ENCODE data around the gene ZNF573. TPM values are rescaled to one million over a fixed set of nuclear protein-coding genes. Genes with fewer than 3 reads are reported as not detected.

The ZNF573 gene
- total and polyA plus RNA-seq, 4 donors, result 0.42 to 5.0 (median 4.2) TPM

GRCh38 chr19:37698216-37698615 lies 81.2 kb downstream of the ZNF573 start:
- Histone ChIP-seq H3K27ac (ENCODE audit: low read depth in 1 of 2, low read length in 2 of 2) (no peak overlapping the region), H3K27me3 (ENCODE audit: control insufficient read depth in 4 of 4, insufficient read depth in 4 of 4, low read length in 3 of 4) (no peaks in the 10 kb centered on the region), H3K4me3 (ENCODE audit: low read depth in 1 of 3, low read length in 3 of 3) (no peak overlapping the region), H3K36me3 (ENCODE audit: control insufficient read depth in 4 of 4, insufficient read depth in 3 of 4, low read depth in 1 of 4, low read length in 3 of 4) (peaks cover 0 to 8% (median 7%) of the 10 kb centered on the region in 4 donors), H3K4me1 (ENCODE audit: control insufficient read depth in 4 of 4, insufficient read depth in 4 of 4, low read length in 3 of 4) (no peaks in the 10 kb centered on the region), H3K9ac (ENCODE audit: low read depth in 1 of 2, low read length in 2 of 2) (no peak overlapping the region), H3K9me3 (ENCODE audit: control insufficient read depth in 4 of 4, low read length in 3 of 4) (peaks cover 12 to 57% (median 26%) of the 10 kb centered on the region in 4 donors)
- DNase-seq (ENCODE audit: low spot score), result no peak
- TF ChIP-seq SP1 (IDR thresholded peaks at IDR 0.05) (no peak), EGR1 (IDR thresholded peaks at IDR 0.05; ENCODE audit: low read depth in 2 of 2) (no peak), JUND (IDR thresholded peaks at IDR 0.05) (no peak), RXRA (IDR thresholded peaks at IDR 0.05) (no peak), YY1 (IDR thresholded peaks at IDR 0.05) (no peak), FOXA2 (IDR thresholded peaks at IDR 0.05) (no peak), TAF1 (conservative IDR thresholded peaks at IDR 0.05) (no peak), GABPA (IDR thresholded peaks at IDR 0.05 in 1 of 2, conservative IDR thresholded peaks at IDR 0.05 in 1 of 2) (no peak), HNF4G (IDR thresholded peaks at IDR 0.05) (no peak), CTCF (IDR thresholded peaks at IDR 0.05; ENCODE audit: low read depth, low read length, missing input control) (no peak)
- TF ChIP-seq, protein P1, sequence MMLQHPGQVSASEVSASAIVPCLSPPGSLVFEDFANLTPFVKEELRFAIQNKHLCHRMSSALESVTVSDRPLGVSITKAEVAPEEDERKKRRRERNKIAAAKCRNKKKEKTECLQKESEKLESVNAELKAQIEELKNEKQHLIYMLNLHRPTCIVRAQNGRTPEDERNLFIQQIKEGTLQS (IDR thresholded peaks at IDR 0.05), result no peak
- TF ChIP-seq, protein P2, sequence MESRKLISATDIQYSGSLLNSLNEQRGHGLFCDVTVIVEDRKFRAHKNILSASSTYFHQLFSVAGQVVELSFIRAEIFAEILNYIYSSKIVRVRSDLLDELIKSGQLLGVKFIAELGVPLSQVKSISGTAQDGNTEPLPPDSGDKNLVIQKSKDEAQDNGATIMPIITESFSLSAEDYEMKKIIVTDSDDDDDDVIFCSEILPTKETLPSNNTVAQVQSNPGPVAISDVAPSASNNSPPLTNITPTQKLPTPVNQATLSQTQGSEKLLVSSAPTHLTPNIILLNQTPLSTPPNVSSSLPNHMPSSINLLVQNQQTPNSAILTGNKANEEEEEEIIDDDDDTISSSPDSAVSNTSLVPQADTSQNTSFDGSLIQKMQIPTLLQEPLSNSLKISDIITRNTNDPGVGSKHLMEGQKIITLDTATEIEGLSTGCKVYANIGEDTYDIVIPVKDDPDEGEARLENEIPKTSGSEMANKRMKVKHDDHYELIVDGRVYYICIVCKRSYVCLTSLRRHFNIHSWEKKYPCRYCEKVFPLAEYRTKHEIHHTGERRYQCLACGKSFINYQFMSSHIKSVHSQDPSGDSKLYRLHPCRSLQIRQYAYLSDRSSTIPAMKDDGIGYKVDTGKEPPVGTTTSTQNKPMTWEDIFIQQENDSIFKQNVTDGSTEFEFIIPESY (IDR thresholded peaks at IDR 0.05), result no peak
- TF ChIP-seq, protein P3, sequence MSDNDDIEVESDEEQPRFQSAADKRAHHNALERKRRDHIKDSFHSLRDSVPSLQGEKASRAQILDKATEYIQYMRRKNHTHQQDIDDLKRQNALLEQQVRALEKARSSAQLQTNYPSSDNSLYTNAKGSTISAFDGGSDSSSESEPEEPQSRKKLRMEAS (IDR thresholded peaks at IDR 0.05), result no peak
- WGBS, result 98% methylated on average over 6 of the region's 6 CpGs

- no peak for DNase-seq (ENCODE audit: low spot score)
- no peaks in the 10 kb centered on the region for H3K4me1 ChIP-seq (ENCODE audit: control insufficient read depth in 4 of 4, insufficient read depth in 4 of 4, low read length in 3 of 4)
- no peak overlapping the region for H3K9ac ChIP-seq (ENCODE audit: low read depth in 1 of 2, low read length in 2 of 2)
- H3K36me3 ChIP-seq (ENCODE audit: control insufficient read depth in 4 of 4, insufficient read depth in 3 of 4, low read depth in 1 of 4, low read length in 3 of 4), result peaks cover 0 to 8% (median 6%) of the 10 kb centered on the region in 4 donors
- H3K27ac ChIP-seq (ENCODE audit: low read depth in 1 of 2, low read length in 2 of 2), result no peak overlapping the region
- peaks cover 20 to 61% (median 33%) of the 10 kb centered on the region in 4 donors for H3K9me3 ChIP-seq (ENCODE audit: control insufficient read depth in 4 of 4, low read length in 3 of 4)
- H3K27me3 ChIP-seq (ENCODE audit: control insufficient read depth in 4 of 4, insufficient read depth in 4 of 4, low read length in 3 of 4), result no peaks in the 10 kb centered on the region
- H3K4me3 ChIP-seq (ENCODE audit: low read depth in 1 of 3, low read length in 3 of 3), result no peak overlapping the region
- 83% methylated on average over 3 of the region's 3 CpGs for WGBS
- TF ChIP-seq RXRA (IDR thresholded peaks at IDR 0.05) (no peak), YY1 (IDR thresholded peaks at IDR 0.05) (no peak), EGR1 (IDR thresholded peaks at IDR 0.05; ENCODE audit: low read depth in 2 of 2) (no peak), GABPA (IDR thresholded peaks at IDR 0.05 in 1 of 2, conservative IDR thresholded peaks at IDR 0.05 in 1 of 2) (no peak), HNF4A (conservative IDR thresholded peaks at IDR 0.05) (no peak), HNF4G (IDR thresholded peaks at IDR 0.05) (no peak), NR2F2 (IDR thresholded peaks at IDR 0.05) (no peak), TAF1 (conservative IDR thresholded peaks at IDR 0.05) (no peak), RAD21 (IDR thresholded peaks at IDR 0.05) (no peak)
- TF ChIP-seq, protein P1 (IDR thresholded peaks at IDR 0.05), result no peak
- TF ChIP-seq, protein P2 (IDR thresholded peaks at IDR 0.05), result no peak
- TF ChIP-seq, protein P4, sequence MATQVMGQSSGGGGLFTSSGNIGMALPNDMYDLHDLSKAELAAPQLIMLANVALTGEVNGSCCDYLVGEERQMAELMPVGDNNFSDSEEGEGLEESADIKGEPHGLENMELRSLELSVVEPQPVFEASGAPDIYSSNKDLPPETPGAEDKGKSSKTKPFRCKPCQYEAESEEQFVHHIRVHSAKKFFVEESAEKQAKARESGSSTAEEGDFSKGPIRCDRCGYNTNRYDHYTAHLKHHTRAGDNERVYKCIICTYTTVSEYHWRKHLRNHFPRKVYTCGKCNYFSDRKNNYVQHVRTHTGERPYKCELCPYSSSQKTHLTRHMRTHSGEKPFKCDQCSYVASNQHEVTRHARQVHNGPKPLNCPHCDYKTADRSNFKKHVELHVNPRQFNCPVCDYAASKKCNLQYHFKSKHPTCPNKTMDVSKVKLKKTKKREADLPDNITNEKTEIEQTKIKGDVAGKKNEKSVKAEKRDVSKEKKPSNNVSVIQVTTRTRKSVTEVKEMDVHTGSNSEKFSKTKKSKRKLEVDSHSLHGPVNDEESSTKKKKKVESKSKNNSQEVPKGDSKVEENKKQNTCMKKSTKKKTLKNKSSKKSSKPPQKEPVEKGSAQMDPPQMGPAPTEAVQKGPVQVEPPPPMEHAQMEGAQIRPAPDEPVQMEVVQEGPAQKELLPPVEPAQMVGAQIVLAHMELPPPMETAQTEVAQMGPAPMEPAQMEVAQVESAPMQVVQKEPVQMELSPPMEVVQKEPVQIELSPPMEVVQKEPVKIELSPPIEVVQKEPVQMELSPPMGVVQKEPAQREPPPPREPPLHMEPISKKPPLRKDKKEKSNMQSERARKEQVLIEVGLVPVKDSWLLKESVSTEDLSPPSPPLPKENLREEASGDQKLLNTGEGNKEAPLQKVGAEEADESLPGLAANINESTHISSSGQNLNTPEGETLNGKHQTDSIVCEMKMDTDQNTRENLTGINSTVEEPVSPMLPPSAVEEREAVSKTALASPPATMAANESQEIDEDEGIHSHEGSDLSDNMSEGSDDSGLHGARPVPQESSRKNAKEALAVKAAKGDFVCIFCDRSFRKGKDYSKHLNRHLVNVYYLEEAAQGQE (IDR thresholded peaks at IDR 0.05), result no peak
- TF ChIP-seq, protein P3 (IDR thresholded peaks at IDR 0.05), result no peak
Observed at GRCh38 chr19:37695144-37695899, 84.1 kb downstream of the ZNF573 start.
